ENCODE results near the gene TREH.

The TREH gene

DNA sequence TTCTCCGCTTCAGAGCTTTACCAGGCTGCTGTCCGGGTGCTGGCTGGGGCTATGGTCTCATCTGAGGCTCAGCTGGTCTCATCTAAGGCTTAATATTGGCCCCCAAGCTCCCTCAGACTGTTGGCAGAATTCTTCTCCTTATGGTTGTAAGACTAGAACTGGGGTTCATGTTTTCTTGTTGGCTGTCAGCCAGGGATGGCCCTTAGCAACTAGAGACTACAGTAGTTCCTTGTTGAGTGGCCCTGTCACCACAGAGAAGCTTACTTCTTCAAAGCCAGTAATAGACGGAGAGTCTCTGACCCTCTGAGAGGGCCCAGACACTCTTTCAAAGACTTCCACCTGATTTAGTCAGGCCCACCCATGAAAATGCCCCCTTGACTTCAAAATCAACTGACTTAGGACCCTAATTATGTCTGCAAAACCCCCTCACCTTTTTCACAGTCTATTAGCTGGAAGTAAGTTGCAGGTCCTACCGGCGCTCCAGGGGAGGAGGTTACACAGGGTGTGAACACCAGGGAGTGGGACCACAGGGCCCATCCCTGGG lies 24.2 kb upstream of the TREH start:
- DNase-seq (ENCODE audit: low read depth) = no peak
- no peak overlapping the region for H3K4me3 ChIP-seq (ENCODE audit: control insufficient read depth, low read depth, low read length)

DNA sequence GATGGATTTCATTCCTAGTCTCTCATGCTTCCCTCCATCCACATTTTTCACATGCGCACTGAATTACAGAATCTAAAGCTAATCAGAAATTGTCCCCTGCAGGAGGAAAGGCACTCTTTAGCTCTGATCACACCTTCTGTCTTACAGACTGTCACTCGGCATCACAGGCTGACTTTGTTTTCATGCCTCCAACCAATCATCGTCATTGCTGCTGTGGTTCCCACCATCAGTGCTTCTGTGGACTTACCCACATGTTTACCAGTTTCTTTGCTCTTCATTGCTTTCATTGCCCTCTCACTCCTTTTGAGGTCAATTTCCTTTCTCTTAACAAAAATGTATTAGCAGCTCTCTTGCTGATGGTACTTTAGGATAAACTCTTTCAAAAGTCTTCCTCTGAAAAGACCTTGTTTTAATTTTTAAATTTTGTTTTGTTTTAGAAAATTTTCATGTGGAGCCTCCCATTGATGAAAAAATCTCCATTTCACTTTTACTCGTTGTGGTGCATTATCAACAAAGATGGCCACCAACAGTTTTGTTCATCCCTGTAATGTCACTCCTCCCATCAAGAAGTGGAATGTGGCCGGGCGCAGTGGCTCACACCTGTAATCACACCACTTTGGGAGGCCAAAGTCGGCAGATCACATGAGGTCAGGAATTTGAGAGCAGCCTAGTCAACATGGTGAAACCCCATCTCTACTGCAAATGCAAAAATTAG lies 20.2 kb upstream of the TREH start:
- TF ChIP-seq CTCF (conservative IDR thresholded peaks at IDR 0.05; ENCODE audit: control insufficient read depth, insufficient read depth, low read depth, low read length) = no peak
- no peak for DNase-seq (ENCODE audit: low read depth)

More for the DNA sequence above, 24.2 kb upstream of the TREH start:
- TF ChIP-seq CTCF (conservative IDR thresholded peaks at IDR 0.05; ENCODE audit: control insufficient read depth, insufficient read depth, low read depth, low read length) = no peak

GRCh38 chr11:118697346-118697745 lies 17.9 kb upstream of the TREH start:
- TF ChIP-seq CTCF (conservative IDR thresholded peaks at IDR 0.05; ENCODE audit: control insufficient read depth, insufficient read depth, low read depth, low read length) = no peak
- no peak for DNase-seq (ENCODE audit: low read depth)
- H3K4me3 ChIP-seq (ENCODE audit: control insufficient read depth, low read depth, low read length) = no peak overlapping the region

More for the DNA sequence above, 20.2 kb upstream of the TREH start:
- H3K4me3 ChIP-seq (ENCODE audit: control insufficient read depth, low read depth, low read length) = no peak overlapping the region

- DNase-seq (ENCODE audit: low read depth) = no peak
- H3K4me3 ChIP-seq (ENCODE audit: control insufficient read depth, low read depth, low read length) = no peak overlapping the region
- TF ChIP-seq CTCF (conservative IDR thresholded peaks at IDR 0.05; ENCODE audit: control insufficient read depth, insufficient read depth, low read depth, low read length) = no peak
Observed at GRCh38 chr11:118696673-118697226, 17.3 kb upstream of the TREH start.

- H3K4me3 ChIP-seq (ENCODE audit: control insufficient read depth, low read depth, low read length) = no peak overlapping the region
- DNase-seq (ENCODE audit: low read depth) = no peak
- TF ChIP-seq CTCF (conservative IDR thresholded peaks at IDR 0.05; ENCODE audit: control insufficient read depth, insufficient read depth, low read depth, low read length) = no peak
Observed at GRCh38 chr11:118694771-118695170, 15.3 kb upstream of the TREH start.

DNA sequence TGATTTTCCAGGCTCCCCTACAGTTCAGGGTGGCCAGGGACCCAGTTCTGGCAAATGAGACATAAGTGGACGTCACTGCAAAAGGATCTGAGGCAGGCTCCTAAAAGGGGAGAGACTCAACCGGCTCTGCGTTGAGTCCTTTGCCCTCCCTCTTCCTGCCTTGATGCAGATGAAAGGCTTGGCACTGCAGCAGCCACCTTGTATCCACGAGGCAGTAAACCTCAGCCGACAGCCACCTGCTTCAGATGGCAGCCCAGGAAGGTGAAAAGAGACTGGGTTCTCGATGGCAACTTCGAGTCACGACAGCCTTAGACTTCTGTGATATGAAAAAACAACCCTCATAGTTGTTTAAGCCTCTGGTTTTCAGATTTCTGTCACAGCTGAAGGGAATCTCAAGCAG lies 14.7 kb upstream of the TREH start:
- TF ChIP-seq CTCF (conservative IDR thresholded peaks at IDR 0.05; ENCODE audit: control insufficient read depth, insufficient read depth, low read depth, low read length) = no peak
- H3K4me3 ChIP-seq (ENCODE audit: control insufficient read depth, low read depth, low read length) = no peak overlapping the region
- DNase-seq (ENCODE audit: low read depth) = no peak
